Lower lobe of right lung (tissue), 2 donors: ENCODE measurements around the gene MRTFA. TPM values are rescaled to one million over a fixed set of nuclear protein-coding genes. Genes with fewer than 3 reads are reported as not detected.
A peak's percentile ranks its signal among the peaks of the same experiment; 100 is the strongest.
"Not testable (repeated sequence)": the region's sequence is repeated elsewhere in the genome, so short reads cannot be mapped to it uniquely, and the experiment has no call there.

Experiments used
- ATAC-seq, 2 donors: fragments of 200-7000 bp; cut with Tn5 transposase; one replicate each; pipeline ENCODE4 v1.9.1; 2020 to 2022; ENCODE audit warnings: mild to moderate bottlenecking in 2 of 2, moderate library complexity in 2 of 2
- DNase-seq: peaks from one replicate; pipeline ENCODE4 v3.0.0-alpha.2; 2020
- H3K27ac ChIP-seq: fragments of 200-600 bp; one replicate; pipeline ENCODE4 v1.8.0; 2022
- H3K27me3 ChIP-seq: fragments of 200-600 bp; one replicate; pipeline ENCODE4 v1.8.0; 2022; ENCODE audit warnings: low read depth
- H3K36me3 ChIP-seq: fragments of 200-600 bp; one replicate; pipeline ENCODE4 v1.8.0; 2022; ENCODE audit warnings: mild to moderate bottlenecking
- H3K4me1 ChIP-seq: fragments of 200-600 bp; one replicate; pipeline ENCODE4 v1.8.0; 2022
- H3K4me3 ChIP-seq: fragments of 200-600 bp; one replicate; pipeline ENCODE4 v1.8.0; 2022; ENCODE audit warnings: mild to moderate bottlenecking
- H3K9me3 ChIP-seq: fragments of 200-600 bp; one replicate; pipeline ENCODE4 v1.8.0; 2022
- intact Hi-C: fragments of 100-400 bp; cut with DNase I; formaldehyde crosslinking; loops from one replicate; pipeline ENCODE4 v1.11.0; 2022
- total RNA-seq: library from RNA; stranded (reverse); fragmentation: NEBNext Ultra II Directional; extraction: Animal tissue kit (Norgen Biotek cat#: 25700); gene quantifications from one replicate; pipeline ENCODE4 v1.2.1, GENCODE V29; 2021
- TF ChIP-seq, protein P1 (sequence below): fragments of 200-600 bp; IDR thresholded peaks from one replicate; pipeline ENCODE4 v1.8.0; 2022; ENCODE audit warnings: antibody characterized with exemption, mild to moderate bottlenecking
- donor health status: DM: no; HTN: yes; CAD: no; lungs with severe emphysema.

The MRTFA gene
- total RNA-seq, 1 donor from 2014 or later, result 54.2 TPM

DNA sequence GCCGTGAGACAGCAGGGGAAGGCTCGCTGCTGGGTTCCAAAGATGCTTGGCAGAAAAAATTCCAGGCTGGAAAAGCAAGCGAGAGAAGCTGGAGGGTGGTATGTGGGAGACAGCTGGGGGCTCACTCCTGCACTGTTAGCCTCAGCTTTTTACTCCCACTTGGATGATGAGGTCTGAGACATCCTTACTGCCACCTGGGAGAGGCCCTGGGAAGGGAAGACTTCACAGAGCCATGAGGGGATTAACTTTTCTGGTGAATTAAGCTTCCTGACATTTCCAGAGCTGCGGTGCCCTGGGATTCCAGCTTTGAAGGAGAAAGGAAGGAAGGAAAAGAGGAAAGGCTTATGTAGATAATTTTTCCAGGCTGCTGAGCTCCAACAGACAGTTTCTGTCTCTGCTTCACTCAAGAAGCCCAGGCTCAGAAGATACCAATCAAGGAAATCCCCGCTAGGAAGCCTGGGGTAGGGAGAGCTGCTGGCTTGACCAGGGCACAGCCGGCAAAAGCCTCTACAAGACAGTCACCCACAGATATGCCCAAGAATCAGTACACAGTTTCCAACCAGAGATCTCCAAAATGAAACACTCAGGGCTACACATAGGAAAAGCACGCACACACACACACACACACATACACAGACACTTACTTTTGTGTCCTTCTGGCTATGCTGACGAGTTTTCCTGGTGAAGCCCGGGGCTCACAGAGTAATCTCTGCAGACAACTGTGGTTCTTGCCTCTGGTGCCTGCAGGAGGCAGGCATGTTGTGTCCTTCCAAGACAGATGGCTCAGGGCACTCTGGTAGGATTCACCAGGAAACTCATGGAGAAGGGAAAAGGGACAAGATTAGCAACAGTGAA is 43.7 kb upstream of the MRTFA start:
- no peak overlapping the region for H3K27ac ChIP-seq
- no peak overlapping the region for H3K4me3 ChIP-seq
- H3K36me3 ChIP-seq, result no peaks in the 10 kb centered on the region
- ATAC-seq (no peak), DNase-seq (no peak)
- TF ChIP-seq, protein P1, sequence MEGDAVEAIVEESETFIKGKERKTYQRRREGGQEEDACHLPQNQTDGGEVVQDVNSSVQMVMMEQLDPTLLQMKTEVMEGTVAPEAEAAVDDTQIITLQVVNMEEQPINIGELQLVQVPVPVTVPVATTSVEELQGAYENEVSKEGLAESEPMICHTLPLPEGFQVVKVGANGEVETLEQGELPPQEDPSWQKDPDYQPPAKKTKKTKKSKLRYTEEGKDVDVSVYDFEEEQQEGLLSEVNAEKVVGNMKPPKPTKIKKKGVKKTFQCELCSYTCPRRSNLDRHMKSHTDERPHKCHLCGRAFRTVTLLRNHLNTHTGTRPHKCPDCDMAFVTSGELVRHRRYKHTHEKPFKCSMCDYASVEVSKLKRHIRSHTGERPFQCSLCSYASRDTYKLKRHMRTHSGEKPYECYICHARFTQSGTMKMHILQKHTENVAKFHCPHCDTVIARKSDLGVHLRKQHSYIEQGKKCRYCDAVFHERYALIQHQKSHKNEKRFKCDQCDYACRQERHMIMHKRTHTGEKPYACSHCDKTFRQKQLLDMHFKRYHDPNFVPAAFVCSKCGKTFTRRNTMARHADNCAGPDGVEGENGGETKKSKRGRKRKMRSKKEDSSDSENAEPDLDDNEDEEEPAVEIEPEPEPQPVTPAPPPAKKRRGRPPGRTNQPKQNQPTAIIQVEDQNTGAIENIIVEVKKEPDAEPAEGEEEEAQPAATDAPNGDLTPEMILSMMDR, result no peak
- intact Hi-C loops, result no loop called here
- peaks cover 16% of the 10 kb centered on the region for H3K4me1 ChIP-seq
- peaks cover 16% of the 10 kb centered on the region for H3K27me3 ChIP-seq
- H3K9me3 ChIP-seq, result no peaks in the 10 kb centered on the region

- Histone ChIP-seq H3K27me3 (peaks cover 15% of the 10 kb centered on the region), H3K27ac (no peak within 1 kb of the TSS), H3K4me3 (peak within 1 kb of the TSS; percentile 18), H3K36me3 (no peaks in the 10 kb centered on the region), H3K4me1 (peaks cover 16% of the 10 kb centered on the region), H3K9me3 (no peaks in the 10 kb centered on the region)
- intact Hi-C loops, result no loop called here
- DNase-seq (no peak), ATAC-seq (no peak)
- TF ChIP-seq, protein P1, result no peak
These were observed 42.9 kb upstream of the MRTFA start, which contains the start of gene MCHR1 for GRCh38 chr22:40679249-40679963. MCHR1 (plus strand) TSS chr22:40679484; CDS start chr22:40679653, 169 bp downstream.

DNA sequence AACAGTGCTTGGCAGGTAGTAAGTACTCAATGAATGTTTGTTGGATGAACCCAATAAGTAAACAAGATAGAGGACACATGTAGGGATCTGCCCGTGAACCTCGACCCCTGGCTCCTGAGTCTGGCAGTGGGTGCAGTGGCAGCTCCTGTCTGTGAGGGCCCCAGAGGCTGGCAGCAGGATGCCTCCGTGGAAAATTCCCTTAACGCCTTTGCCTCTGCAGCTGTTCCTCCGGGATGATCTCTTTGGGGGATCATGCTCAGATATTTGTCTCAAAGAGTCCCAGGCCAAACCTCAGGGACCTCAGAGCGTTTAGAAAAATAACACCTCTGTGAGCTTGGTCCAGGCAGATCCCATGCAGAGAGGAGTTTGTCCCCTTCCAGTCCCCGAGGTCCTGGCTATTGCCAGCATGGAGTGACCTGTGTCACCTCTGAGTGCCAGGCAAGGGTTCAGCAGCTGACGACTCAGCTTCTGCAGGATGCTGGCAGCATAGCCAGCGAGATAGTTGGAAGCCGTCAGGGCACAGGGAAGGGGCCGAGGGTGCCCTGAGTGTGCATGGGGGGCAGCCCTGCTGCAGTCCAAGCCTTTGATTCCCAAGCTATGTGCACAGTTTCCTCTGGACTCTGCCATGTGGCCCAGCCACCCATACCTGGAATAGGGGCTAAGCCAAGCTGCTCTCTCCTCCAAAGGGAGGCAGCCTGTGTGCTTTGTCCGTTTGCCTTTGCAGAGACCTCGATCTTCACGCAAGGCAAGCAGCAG is 42.2 kb upstream of the MRTFA start:
- intact Hi-C loops, result no loop called here
- H3K4me3 ChIP-seq, result no peak overlapping the region
- ATAC-seq, result no peak
- peaks cover 11% of the 10 kb centered on the region for H3K27me3 ChIP-seq
- no peak for DNase-seq
- peaks cover 16% of the 10 kb centered on the region for H3K4me1 ChIP-seq
- TF ChIP-seq, protein P1, result no peak
- H3K36me3 ChIP-seq, result no peaks in the 10 kb centered on the region
- no peaks in the 10 kb centered on the region for H3K9me3 ChIP-seq
- H3K27ac ChIP-seq, result no peak overlapping the region

DNA sequence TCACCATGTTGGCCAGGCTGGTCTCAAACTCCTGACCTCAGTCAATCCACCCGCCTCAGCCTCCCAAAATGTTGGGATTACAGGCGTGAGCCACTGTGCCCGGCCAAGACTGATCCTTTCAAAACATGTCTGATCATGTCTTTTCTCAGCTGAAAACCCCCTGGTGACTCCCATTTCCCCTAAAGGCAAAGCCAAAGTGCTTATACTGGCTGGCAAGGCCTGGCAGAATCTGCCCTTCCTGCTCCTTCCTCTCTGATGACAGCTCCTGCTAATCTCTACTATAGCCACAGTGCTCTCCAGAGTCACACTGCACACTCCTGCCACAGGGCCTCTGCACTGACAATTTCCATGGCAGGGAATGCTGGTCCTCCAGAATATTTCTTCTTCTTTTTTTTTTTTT is 40.1 kb upstream of the MRTFA start:
- intact Hi-C loops, result no loop called here
- no peak for ATAC-seq
- H3K9me3 ChIP-seq, result no peaks in the 10 kb centered on the region
- TF ChIP-seq, protein P1, result no peak
- peaks cover 16% of the 10 kb centered on the region for H3K4me1 ChIP-seq
- no peak for DNase-seq
- H3K4me3 ChIP-seq, result no peak overlapping the region
- H3K27me3 ChIP-seq, result peaks cover 11% of the 10 kb centered on the region
- H3K36me3 ChIP-seq, result no peaks in the 10 kb centered on the region
- H3K27ac ChIP-seq, result no peak overlapping the region

GRCh38 chr22:40676166-40676565 is 39.6 kb upstream of the MRTFA start:
- H3K4me3 ChIP-seq, H3K27ac ChIP-seq, ATAC-seq, H3K9me3 ChIP-seq, H3K36me3 ChIP-seq, intact Hi-C loops, DNase-seq: not testable (repeated sequence)
- Histone ChIP-seq H3K27me3 (peaks cover 11% of the 10 kb centered on the region), H3K4me1 (peaks cover 16% of the 10 kb centered on the region)
